ENCODE measurements around the gene DEPDC1B. TPM values are rescaled to one million over a fixed set of nuclear protein-coding genes. Genes with fewer than 3 reads are reported as not detected.

The DEPDC1B gene
- total RNA-seq, 1 experiment from 2014 or later = 34.9 TPM

GRCh38 chr5:60688980-60689379, 11.0 kb downstream of the DEPDC1B start:
- no peak for DNase-seq (ENCODE audit: low spot score)
- TF ChIP-seq CTCF (conservative IDR thresholded peaks at IDR 0.05; ENCODE audit: low read depth, low read length) (no peak), EZH2 (IDR thresholded peaks at IDR 0.05; ENCODE audit: borderline replicate concordance, low read depth, low read length, poor library complexity, severe bottlenecking) (no peak)
- Histone ChIP-seq H3K27ac (ENCODE audit: low read depth, low read length, poor library complexity, severe bottlenecking) (no peak overlapping the region), H3K27me3 (replicated peaks; ENCODE audit: insufficient read depth, low read depth, low read length, poor library complexity) (no peaks in the 10 kb centered on the region), H3K4me1 (ENCODE audit: insufficient read depth, low read length, poor library complexity, severe bottlenecking) (peaks cover 5% of the 10 kb centered on the region), H3K9me3 (ENCODE audit: low read depth, low read length, poor library complexity, severe bottlenecking) (no peaks in the 10 kb centered on the region), H3K4me3 (ENCODE audit: low read depth, low read length, poor library complexity, severe bottlenecking) (no peak overlapping the region), H3K36me3 (ENCODE audit: insufficient read depth, low read length, poor library complexity, severe bottlenecking) (peaks cover 6% of the 10 kb centered on the region)
- CTCF ChIA-PET = no interaction called here
- POLR2A ChIA-PET (ENCODE audit: low non-redundant PET) = no interaction called here
- intact Hi-C loops (cut with micrococcal nuclease; ENCODE audit: unreplicated experiment) = loop anchor here (10.0 kb wide), 1 partner anchor 256 kb away; the partner anchor contains the start of genes ERCC8 and NDUFAF2
- no TSS peak for BruUV-seq (replicated peaks)

GRCh38 chr5:60687927-60688720, 11.8 kb downstream of the DEPDC1B start:
- BruUV-seq (replicated peaks) = no TSS peak
- no peak overlapping the region for H3K27ac ChIP-seq (ENCODE audit: low read depth, low read length, poor library complexity, severe bottlenecking)
- H3K4me3 ChIP-seq (ENCODE audit: low read depth, low read length, poor library complexity, severe bottlenecking) = no peak overlapping the region
- H3K27me3 ChIP-seq (replicated peaks; ENCODE audit: insufficient read depth, low read depth, low read length, poor library complexity) = no peaks in the 10 kb centered on the region
- peaks cover 5% of the 10 kb centered on the region for H3K4me1 ChIP-seq (ENCODE audit: insufficient read depth, low read length, poor library complexity, severe bottlenecking)
- H3K36me3 ChIP-seq (ENCODE audit: insufficient read depth, low read length, poor library complexity, severe bottlenecking) = peaks cover 6% of the 10 kb centered on the region
- ChIA-PET POLR2A (ENCODE audit: low non-redundant PET) (no interaction called here), CTCF (no interaction called here)
- no peaks in the 10 kb centered on the region for H3K9me3 ChIP-seq (ENCODE audit: low read depth, low read length, poor library complexity, severe bottlenecking)
- DNase-seq (ENCODE audit: low spot score) = peak; percentile 32
- intact Hi-C loops (cut with micrococcal nuclease; ENCODE audit: unreplicated experiment) = loop anchor here (10.0 kb wide), 1 partner anchor 257 kb away; the partner anchor contains the start of genes ERCC8 and NDUFAF2
- no peak for TF ChIP-seq EZH2 (IDR thresholded peaks at IDR 0.05; ENCODE audit: borderline replicate concordance, low read depth, low read length, poor library complexity, severe bottlenecking)
- TF ChIP-seq CTCF (conservative IDR thresholded peaks at IDR 0.05; ENCODE audit: low read depth, low read length) = peak; percentile 35; the same call in 1 of the 2 replicates

GRCh38 chr5:60686157-60686556, 13.8 kb downstream of the DEPDC1B start:
- H3K4me1 ChIP-seq (ENCODE audit: insufficient read depth, low read length, poor library complexity, severe bottlenecking) = peaks cover 5% of the 10 kb centered on the region
- POLR2A ChIA-PET (ENCODE audit: low non-redundant PET) = no interaction called here
- intact Hi-C loops (cut with micrococcal nuclease; ENCODE audit: unreplicated experiment) = loop anchor here (10.0 kb wide), 1 partner anchor 259 kb away; the partner anchor contains the start of genes ERCC8 and NDUFAF2

More at GRCh38 chr5:60686157-60686556, 13.8 kb downstream of the DEPDC1B start:
- no peak for DNase-seq (ENCODE audit: low spot score)
- peaks cover 6% of the 10 kb centered on the region for H3K36me3 ChIP-seq (ENCODE audit: insufficient read depth, low read length, poor library complexity, severe bottlenecking)
- BruUV-seq (replicated peaks) = no TSS peak
- H3K27me3 ChIP-seq (replicated peaks; ENCODE audit: insufficient read depth, low read depth, low read length, poor library complexity) = no peaks in the 10 kb centered on the region
- H3K27ac ChIP-seq (ENCODE audit: low read depth, low read length, poor library complexity, severe bottlenecking) = no peak overlapping the region
- CTCF ChIA-PET = no interaction called here
- TF ChIP-seq CTCF (conservative IDR thresholded peaks at IDR 0.05; ENCODE audit: low read depth, low read length) (no peak), EZH2 (IDR thresholded peaks at IDR 0.05; ENCODE audit: borderline replicate concordance, low read depth, low read length, poor library complexity, severe bottlenecking) (no peak)
- H3K4me3 ChIP-seq (ENCODE audit: low read depth, low read length, poor library complexity, severe bottlenecking) = no peak overlapping the region
- no peaks in the 10 kb centered on the region for H3K9me3 ChIP-seq (ENCODE audit: low read depth, low read length, poor library complexity, severe bottlenecking)
